Superior temporal gyrus (tissue), 1 donor: ENCODE results near the gene TLE1.

Source experiments
- DNase-seq: peaks from one replicate; pipeline ENCODE4 v3.0.0-alpha.2; 2016; ENCODE audit errors: extremely low spot score

TLE1 gene

DNA sequence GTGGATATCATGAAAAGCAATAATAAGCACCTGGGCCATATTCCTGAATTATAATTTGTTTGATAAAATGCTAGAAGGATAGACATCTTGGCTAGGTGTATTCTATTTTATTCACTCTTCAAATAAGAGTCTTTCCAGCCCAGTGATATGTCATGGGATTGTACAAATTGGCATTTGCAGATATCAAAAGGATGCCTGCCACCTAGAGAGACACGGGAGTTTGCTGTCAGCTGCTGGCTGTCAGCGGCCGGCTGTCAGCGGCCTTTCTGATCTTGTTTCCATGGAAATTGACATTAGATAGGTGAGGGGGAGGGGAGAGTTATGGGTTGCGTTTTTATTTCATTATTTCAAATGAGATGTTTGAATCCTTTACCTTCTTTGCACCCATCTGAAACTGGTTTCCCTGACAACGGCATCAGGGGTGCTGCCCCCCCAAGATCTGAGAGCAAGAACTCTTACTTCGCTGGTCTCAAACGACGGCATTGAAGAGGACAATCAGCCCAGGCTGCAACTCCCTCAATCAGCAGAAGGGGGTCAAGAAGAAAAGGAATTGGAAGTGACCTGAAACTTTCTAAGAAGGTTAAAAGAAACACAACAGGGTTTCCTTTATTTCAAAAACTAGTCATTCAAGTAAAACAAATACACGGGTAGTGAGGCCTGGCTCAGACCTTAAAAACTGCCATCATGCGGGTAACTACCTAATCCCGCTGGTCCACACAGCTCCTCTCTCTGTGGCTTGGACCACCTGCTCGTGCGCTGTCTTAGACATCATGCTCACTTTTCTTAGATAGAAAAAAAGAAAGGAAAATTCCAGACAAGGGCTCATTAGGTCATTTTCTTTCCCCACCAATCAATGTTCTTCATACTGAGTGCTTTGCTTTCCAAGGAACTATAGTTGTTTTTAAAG, 115.7 kb downstream of the TLE1 start:
- no peak for DNase-seq

DNA sequence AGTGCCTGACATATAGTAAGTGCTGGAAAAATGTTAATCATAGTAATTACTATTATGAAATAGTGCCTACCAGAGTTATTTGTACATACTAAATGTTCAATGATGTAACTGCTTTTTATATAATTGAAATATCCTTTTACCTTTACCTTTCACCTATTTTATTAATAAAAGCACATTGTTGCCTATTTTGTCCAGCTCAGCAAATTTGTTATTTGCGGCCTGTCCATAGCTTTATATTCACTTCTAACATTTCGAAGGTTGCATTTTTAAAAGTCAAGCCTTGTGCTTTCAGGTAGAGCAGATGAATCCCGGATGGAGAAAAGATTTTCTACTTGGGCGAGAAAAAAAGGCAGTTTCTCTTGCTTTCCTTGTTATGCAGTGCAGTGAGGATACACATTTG, 119.3 kb downstream of the TLE1 start:
- no peak for DNase-seq

DNA sequence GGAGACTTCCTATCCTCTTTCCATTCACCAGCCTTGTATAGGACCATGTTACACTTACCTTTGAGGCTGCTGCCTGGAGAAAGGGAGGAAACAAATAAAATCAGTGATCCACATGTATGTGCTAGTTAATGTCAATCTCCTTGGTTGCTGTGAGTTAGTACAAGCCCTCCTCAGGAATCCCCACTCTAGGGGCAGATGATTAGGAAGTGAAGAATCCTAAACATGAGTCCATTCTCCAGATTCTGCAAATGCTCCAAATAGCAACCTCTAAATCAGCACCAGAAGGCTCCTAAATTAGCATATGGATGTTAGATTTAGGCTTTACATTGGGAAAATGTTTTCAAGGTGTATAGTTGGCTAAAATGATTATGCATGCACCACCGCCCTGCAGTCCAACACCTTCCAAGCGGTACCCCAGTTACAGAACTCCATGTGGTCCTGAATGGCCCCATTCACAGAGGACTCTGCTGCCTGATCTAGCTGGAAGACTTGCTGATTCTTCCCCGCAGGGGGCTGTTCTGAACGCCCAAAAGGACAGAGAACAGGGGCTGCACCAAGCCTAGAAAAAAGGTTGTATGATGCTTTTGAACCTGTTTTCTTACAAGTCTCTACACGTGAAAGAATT, 123.2 kb downstream of the TLE1 start:
- DNase-seq = no peak

DNA sequence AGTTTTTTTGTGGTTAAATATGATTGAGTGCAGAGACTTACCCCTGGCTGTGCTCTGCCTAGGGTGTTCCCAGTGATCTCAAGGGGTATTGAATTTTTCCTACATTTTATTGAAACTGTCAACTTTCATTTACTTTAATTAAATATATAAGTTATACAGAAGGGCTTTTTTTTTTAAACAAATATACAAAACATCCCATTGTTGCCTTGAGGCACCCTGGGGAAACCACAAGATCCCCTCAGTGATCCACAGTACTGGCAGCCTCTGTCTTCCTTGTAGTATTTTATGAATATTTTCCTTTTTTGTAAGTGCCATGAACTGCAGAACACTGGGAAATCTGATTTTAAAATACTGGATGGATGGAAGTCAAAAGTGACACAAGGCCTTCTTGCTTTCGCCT, 123.7 kb downstream of the TLE1 start:
- no peak for DNase-seq

DNA sequence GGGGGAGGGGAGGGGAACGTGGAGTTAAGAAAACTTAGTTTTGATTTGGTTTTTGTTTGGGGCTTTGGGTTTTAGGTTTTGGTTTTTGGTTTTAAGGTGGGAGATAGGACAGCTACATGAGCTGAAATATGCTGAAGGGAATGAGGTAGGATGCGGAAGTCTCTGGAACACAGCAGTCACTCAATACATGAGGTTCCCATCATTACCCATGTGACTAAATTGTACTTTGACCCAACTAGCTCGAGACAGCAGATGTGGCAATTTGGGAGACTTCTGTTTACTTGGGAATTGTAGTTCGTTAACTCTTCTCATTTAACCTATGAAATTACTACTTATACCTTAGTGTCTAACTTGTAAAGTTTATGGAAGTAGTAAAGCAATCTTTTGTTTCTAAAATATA, 124.2 kb downstream of the TLE1 start:
- no peak for DNase-seq

DNA sequence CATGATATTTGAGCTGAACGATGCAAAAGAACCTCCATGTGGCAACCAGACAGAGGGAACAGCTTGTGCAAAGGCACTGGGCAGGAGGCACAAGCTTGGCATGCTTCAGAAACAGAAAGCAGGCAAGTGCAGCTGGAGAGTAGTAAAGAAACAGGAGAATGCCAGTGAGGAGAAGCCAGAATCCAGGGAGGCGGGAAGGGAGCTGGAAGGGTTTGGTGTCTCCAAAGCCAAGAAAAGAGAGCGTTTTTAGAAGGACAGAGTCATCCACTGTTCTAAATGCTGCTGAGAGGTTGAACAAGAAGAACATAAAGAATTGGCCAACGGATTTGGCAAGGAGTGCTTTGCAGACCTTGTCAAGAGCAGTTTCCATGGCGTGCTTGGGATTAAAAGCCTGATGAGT, 124.7 kb downstream of the TLE1 start:
- DNase-seq = peak; percentile 69

DNA sequence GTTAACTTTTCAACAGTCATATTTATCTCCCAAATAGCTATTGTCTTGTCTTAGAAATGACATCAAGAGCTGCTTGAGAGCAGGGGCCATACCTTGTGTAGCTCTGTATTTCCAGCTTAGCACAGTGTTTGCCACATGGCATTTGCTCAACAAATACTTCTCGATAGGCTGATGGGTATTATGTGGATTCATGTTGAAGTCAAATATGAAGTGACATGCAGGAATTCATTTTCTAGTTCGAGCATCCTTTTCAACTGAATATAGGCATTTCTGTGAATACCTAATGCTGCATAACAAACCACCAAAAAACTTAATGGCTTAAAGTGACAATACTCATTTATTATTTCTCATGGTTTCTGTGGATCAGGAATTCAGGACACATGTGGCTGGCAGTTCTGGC, 125.6 kb downstream of the TLE1 start:
- no peak for DNase-seq

DNA sequence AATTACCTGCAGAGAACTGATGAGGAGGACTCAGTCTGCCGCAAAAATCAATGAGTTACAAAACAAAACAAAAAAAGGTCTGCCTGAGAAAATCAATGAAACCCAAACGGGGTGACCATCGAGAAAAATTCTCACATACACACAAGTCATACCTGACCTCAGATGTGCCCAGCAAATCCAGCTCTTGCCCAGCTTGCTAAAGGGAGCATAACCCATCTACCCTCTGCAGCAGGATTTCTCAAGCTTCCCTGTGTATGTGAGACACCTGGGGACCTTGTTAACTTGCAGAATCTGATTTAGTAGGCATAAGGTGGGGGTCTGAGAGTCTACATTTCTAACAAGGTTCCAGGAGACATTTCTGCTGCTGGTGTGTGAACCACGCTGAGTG, 126.3 kb downstream of the TLE1 start:
- no peak for DNase-seq

DNA sequence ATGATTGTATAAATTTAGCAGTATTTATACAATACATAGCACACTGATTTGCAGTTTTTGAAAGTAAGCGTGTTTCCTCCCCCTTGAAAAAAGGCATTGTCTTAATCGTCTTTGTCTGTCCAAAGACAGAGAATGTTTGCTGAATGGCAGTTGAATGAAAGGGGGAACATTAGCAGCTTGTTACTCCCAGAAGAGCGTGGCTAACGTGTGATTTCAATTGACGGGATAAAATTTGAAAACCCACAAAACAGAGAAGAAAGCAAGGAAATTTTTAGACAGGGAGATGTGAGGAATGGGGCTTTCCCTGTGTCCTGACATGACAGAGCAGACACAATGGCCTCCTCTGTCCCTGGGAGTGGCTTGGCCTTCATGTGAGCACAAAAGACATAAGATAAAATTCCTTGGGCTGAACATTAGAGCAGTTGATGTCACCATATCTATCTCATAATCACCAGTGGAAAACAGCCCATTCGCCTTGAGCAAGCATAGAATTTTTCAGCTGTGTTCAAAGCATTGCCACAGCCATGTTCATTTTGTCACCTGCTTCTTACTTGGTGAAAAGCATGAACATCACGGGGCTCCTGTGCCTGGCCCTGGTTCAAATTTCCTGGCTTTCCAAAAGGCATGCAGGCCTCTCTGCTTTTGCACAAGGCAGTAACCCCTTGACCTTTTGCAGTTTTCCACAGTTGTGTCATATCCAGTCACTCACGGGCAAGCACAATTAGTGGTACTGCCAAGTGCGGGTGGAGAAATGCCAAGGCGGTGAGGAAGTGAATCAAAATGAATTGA, 126.9 kb downstream of the TLE1 start:
- DNase-seq = no peak

DNA sequence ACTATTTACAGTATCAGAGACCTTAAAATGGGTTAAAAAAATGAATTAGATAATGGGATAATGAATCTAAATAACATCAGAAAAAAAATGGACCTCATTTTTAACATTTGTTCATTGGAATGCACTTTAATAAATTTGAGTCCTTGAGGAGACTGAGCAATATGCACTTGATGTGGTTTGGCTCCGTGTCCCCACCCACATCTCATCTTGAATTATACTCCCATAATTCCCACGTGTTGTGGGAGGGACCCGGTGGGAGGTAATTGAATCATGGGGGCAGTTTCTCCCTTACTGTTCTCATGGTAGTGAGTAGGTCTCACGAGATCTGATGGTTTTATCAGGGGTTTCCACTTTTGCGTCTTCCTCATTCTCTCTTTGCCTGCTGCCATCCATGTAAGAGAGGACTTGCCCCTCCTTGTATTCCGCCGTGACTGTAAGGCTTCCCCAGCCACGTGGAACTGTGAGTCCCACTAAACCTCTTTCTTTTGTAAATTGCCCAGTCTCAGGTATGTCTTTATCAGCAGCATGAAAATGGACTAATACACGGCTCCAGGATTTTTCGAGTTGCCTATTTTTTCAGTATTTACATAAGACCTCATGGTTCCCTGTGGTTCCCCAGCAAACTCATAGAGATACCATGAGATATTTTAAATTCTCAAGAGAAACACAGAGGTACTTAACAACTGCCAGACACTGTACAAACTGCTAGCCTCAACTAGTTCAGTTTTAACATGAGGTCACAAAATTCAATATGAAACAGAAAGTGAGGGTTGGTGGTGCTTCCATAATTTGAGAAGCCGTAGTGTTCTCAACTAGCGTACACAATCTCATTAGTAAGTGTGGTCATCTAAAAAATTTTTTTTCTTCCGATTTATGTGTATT, 128.3 kb downstream of the TLE1 start:
- DNase-seq = no peak

DNA sequence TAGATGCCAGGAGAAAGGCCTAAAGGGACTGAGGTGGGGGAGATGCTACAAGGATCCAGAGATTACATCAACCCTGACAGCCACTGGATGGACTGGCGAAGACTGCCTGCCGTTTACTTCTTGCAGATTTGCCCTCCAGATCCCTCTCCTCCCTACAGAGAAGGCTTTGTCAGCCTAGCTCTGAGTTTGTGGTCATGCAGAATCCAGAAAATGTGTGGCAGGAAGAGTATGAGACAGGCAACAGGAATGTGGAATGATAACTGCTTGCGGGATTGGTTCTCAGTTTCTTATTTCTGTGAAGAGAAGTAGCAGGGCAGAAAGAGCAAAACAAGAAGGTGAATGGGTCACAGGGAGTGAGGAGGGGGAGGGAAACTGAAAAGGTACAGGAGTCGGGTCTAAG, 129.6 kb downstream of the TLE1 start:
- DNase-seq = no peak

DNA sequence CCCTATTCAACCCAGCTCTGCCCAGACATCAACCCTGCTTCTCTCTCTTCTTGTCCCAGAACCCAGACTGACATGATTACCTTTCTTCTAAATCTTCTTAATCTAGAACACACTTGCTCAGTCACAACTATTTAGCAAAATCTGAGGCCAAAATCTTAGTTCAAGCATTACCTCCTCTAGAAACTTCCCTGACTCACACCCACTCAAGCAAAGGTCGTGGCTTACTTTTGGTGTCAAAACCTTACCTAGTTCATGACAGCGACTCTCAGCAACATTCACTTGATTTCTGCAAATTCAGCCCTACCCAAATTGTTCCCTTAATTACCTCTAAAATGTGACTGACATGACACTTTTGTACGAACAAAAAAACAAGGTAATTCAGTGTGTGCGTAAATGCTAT, 130.2 kb downstream of the TLE1 start:
- no peak for DNase-seq

DNA sequence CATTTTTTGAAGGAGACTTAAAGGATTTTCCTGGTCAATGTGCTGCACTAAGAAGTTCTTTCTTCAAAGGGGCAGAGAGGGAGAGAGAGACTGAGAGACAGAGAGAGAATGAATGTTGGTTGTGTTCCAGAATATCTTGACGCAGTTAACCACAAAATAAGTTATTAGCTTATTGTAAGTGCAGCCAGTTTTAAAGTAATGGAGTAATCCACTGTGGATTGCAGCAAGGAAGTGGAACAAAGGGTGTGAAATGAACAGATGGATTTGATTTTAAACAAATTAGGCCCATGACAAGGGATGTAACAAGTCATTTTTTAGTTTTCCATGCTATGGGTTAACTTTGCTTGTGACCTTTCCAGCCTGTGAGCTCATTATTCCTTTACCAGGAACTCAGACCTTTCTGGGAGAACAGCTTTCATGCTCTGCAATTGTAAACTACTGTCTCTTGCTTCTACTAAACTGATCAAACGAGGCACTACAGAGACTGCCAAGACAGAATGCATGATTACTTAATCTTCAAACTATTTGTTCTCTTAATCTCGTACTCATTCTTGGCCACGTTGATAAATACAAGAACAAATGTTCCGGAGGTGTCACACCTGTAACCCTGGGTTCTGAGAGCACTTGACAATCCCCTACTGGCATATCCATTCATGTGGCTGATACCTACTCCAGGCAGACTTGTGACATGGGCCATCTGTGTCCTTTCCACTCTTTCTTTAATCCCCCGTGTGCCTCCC, 131.1 kb downstream of the TLE1 start:
- DNase-seq = no peak

DNA sequence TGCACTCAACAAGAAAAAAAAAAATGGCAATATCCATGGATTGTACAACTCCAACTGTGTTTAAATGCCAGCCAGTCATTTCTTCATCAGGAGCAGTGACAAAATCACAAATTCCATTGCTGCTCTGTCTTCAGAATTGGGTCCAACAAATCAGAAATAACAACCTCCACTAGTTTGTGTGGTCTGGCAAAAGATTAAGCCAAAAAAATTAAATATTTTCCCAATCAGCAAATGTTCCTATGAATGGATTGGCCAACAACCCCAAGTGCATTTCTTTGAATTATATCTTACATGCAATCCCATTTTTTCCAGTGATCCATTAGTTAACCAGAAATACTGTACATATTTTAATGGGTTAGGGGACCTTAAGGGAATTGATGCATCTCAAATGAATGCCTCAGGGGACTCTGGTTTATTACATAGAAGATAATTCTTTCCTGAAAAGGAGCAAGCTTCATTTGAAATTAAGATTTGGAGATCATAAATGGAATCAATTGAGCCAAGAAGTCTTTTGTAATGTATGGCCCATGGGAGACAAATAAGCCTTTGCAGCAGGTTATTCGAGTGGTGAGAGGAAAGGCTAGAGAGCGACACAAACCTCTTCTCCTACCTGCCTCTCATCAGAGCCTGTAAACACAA, 131.8 kb downstream of the TLE1 start:
- DNase-seq = no peak

DNA sequence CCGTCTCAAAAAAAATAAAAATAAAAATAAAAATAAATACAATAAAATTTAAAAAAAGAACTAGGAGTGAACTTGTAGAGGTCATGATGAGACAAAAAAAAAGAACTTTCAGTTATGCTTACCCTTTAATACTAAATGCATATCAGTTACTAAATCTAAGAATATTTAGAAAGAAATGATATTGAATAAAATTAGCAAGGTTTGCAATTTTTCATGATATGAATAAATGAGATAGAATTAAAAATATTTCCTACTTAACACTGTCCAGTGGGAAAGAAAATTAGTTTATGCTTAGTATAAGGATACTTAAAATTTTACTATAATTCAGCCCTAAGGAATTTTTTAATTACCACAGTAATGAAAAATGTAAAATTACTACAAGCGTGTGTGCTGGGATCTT, 132.4 kb downstream of the TLE1 start:
- no peak for DNase-seq

DNA sequence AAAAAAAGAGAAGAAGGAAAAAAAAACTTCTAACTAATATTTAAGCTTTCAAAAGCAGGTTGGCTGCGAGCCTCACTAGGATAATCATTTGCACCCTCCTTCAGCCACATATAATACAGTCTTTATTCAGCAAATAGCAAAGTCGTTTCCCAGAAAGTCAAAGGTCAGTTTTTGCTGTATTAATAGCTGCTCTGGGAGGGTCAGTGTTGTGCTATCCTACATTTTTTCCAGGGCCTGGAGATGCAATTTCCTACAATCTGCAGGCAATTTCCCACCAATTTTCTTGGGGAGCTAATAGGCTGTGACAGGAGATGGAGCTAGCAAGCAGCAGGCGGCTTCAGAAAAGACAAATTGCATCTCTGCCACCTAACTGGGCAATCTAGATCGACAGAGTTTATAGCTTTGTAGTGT, 136.8 kb downstream of the TLE1 start:
- no peak for DNase-seq

DNA sequence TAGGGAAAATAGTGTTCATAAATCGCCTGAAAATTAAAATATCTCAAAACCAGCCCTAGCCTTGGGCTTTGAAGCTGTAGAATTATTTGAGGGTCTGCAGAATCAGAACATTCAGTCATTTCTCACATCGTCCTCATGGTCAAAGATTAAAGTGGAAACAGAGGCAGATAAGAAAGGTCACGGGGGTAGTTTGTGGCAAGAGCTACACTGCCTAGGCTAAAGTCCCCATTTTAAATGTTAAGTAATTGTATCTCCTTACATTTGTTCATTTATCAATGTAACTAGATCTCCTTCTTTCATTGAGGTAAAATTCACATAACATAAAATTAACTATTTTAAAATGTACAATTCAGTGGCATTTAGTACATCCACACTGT, 139.2 kb downstream of the TLE1 start:
- DNase-seq = no peak

DNA sequence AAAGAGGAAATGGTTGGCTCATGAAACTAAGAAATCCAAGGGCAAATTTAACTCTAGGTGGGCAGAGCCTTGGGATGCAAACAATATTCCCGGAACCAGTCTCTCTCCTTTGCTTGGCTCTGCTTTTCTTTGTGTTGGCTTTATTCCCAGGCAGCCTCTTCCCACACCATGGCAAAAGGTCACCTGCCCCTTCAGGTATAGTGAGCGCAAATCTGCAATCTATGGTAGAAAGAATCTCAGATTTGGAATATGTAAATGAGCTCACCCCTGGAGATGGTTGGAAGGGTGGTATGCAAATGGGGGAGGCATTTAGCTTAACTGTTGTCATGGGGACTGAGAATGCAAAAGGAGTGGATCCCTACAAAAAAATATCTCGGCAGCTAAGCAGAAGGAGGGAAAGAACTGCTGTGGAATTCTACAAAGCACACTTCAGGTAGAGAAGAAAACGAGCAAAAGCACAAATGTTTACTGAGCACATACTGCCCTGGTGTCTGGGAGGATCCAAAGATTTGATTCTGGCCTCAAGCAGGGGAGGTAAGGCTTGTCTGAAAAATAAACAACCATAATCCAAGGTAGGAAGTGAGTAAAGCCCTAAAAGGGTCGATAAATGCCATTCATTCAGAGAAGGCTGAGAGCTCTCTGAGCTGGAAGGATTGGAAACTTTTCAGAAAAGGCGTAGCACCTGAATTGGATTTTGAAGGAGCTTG, 139.7 kb downstream of the TLE1 start:
- DNase-seq = no peak

DNA sequence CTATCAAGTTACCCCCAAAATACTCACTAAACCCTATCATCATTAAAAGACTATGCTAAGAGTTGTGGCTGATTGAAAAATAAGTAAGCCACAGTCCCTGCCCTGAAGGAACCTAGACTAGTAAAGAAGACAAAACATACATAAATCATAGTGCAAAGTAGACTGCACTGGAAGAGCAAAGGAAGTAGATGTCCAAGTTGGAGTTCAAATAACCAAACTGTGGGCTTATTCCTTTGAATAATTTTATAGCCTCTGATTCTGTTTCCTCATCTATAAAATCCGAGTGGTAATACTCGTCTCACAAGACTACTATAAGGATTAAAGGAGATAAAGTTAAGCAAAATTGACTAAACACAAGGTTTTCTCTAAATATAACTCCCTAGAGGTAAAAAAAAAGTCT, 140.4 kb downstream of the TLE1 start:
- DNase-seq = no peak

DNA sequence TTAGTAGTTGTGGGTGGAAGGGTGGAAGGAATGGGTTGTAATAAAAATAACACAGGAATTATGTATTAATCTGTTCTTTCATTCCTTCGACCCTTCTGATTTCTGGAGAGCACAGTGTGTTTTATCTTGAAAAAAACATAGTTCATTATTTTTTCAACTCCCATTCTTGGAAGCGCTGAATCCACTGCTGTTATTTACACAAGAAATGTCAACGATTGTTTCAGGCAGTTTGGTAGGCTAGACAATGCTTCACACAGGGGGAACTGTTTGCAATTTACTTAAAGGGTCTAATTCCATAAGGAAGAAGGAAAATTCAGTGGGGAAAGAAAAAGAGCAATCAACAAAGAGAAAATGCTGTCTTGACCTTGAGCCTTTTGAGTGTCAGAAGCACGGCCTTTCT, 142.9 kb downstream of the TLE1 start:
- DNase-seq = no peak
